ENCODE results near the gene CD81. TPM values are rescaled to one million over a fixed set of nuclear protein-coding genes. Genes with fewer than 3 reads are reported as not detected.

Gene CD81
- total and polyA plus RNA-seq, 9 of the 15 experiments (the other 6 are each of a cell fraction or from before 2014, with no cell fraction given): 2.4 to 189 (median 61.7) TPM

GRCh38 chr11:2328021-2328420 is 49.1 kb upstream of the CD81 start (continued):
- no peak for TF ChIP-seq ZFPM2 (CRISPR knock-in tag; IDR thresholded peaks at IDR 0.05)
- no peak for TF ChIP-seq ZMIZ1 (IDR thresholded peaks at IDR 0.05; ENCODE audit: low read depth in 2 of 2, low read length in 2 of 2)
- no peak for TF ChIP-seq NR4A1 (CRISPR knock-in tag; IDR thresholded peaks at IDR 0.05)
- TF ChIP-seq NR4A1 (tag; IDR thresholded peaks at IDR 0.05): no peak
- no peak for TF ChIP-seq NFIX (CRISPR knock-in tag; IDR thresholded peaks at IDR 0.05; ENCODE audit: low read depth)

- 5% methylated on average over 14 of the region's 15 CpGs for WGBS (ENCODE audit: insufficient coverage, low coverage, missing lambda C conversion rate)
- DNase-seq (ENCODE audit: extremely low read depth in 1 of 4, low spot score in 3 of 4): no peak
- in situ Hi-C loops (cut with MboI): no loop called here
- TF ChIP-seq CEBPG (CRISPR knock-in tag; IDR thresholded peaks at IDR 0.05): no peak
- TF ChIP-seq CEBPG (tag; conservative IDR thresholded peaks at IDR 0.05 in 1 of 2, IDR thresholded peaks at IDR 0.05 in 1 of 2): no peak
- no peak for TF ChIP-seq TRIM25 (IDR thresholded peaks at IDR 0.05; ENCODE audit: borderline replicate concordance)
- no peak for TF ChIP-seq BRF1 (IDR thresholded peaks at IDR 0.05; ENCODE audit: borderline replicate concordance, extremely low read depth, insufficient read length)
- no peak for TF ChIP-seq NELFE (IDR thresholded peaks at IDR 0.05; ENCODE audit: insufficient read depth, insufficient read length)
- no peak for TF ChIP-seq FOXJ2 (tag; IDR thresholded peaks at IDR 0.05)
- TF ChIP-seq GABPB1 (CRISPR knock-in tag; IDR thresholded peaks at IDR 0.05): no peak
- TF ChIP-seq ZC3H8 (IDR thresholded peaks at IDR 0.05): no peak
- TF ChIP-seq ZNF124 (CRISPR knock-in tag; IDR thresholded peaks at IDR 0.05): no peak
- TF ChIP-seq ZNF586 (CRISPR knock-in tag; conservative IDR thresholded peaks at IDR 0.05): no peak
- TF ChIP-seq ZNF584 (CRISPR knock-in tag; IDR thresholded peaks at IDR 0.05; ENCODE audit: low read depth): no peak
- TF ChIP-seq DIDO1 (tag; IDR thresholded peaks at IDR 0.05; ENCODE audit: low read depth): no peak
Measured at GRCh38 chr11:2328656-2329354, 48.3 kb upstream of the CD81 start.

More at GRCh38 chr11:2328656-2329354, 48.3 kb upstream of the CD81 start:
- Histone ChIP-seq H3K36me3 (ENCODE audit: control insufficient read depth, insufficient read depth, low read length) (no peaks in the 10 kb centered on the region), H3K79me2 (ENCODE audit: control insufficient read depth, insufficient read depth, low read length) (no peaks in the 10 kb centered on the region), H3K9ac (ENCODE audit: insufficient read depth in 1 of 2, low read depth in 2 of 2, low read length in 2 of 2) (no peak overlapping the region), H3K27me3 (ENCODE audit: control insufficient read depth in 2 of 2, insufficient read depth in 2 of 2, low read length in 2 of 2) (peaks cover 21 to 57% of the 10 kb centered on the region in 2 experiments; a peak in 4 of 5 replicates), H3K4me1 (replicated peaks in 1 of 2; ENCODE audit: control insufficient read depth in 2 of 2, insufficient read depth in 2 of 2, low read length in 2 of 2) (peaks cover 0 to 4% of the 10 kb centered on the region in 2 experiments; a peak in 2 of 5 replicates), H3K9me1 (ENCODE audit: control insufficient read depth, insufficient read depth, low read length) (no peaks in the 10 kb centered on the region), H3K4me2 (ENCODE audit: insufficient read depth, low read length) (no peak overlapping the region), H3K9me3 (replicated peaks; ENCODE audit: control insufficient read depth, insufficient read depth, low read depth, low read length) (no peaks in the 10 kb centered on the region), H3K27ac (ENCODE audit: extremely low read depth, low read depth, low read length) (no peak overlapping the region), H3K4me3 (no peak overlapping the region), H2AFZ (ENCODE audit: low read depth, low read length) (no peak overlapping the region), H4K20me1 (replicated peaks; ENCODE audit: control insufficient read depth, insufficient read depth, low read length) (no peaks in the 10 kb centered on the region)
- no peak for FAIRE-seq
- no peak for ATAC-seq
- ChIA-PET CTCF (ENCODE audit: low intra/inter-chr PET ratio) (interaction anchor here (0.5 kb wide), 1 partner anchor 189 kb away, joined by 3 read pairs; no protein-coding TSS in a partner anchor), POLR2A (interaction anchor here (0.6 kb wide), 1 partner anchor 23 kb away, joined by 3 read pairs; no protein-coding TSS in a partner anchor)
- no TSS peak for BruUV-seq (replicated peaks)
- intact Hi-C loops (cut with micrococcal nuclease): no loop called here
